IMR-90 (cell line): ENCODE results near the gene GPR153. TPM values are rescaled to one million over a fixed set of nuclear protein-coding genes. Genes with fewer than 3 reads are reported as not detected.

Experiments
- ATAC-seq: fragments of 200-7000 bp; cut with Tn5 transposase; 2 replicates; pipeline ENCODE4 v1.9.1; 2020; ENCODE audit warnings: low read depth, mild to moderate bottlenecking, moderate library complexity
- BruUV-seq: library from RNA; stranded (reverse); fragments of 400-500 nt; replicated peaks from 2 replicates; lab custom pipeline; 2021; lab: Mats Ljungman, UMichigan
- CTCF ChIA-PET: fragments of 300-600 bp; formaldehyde crosslinking; extraction: SDS; loops from one replicate; lab custom pipeline; 2021; ENCODE audit warnings: antibody characterized with exemption; lab: Yijun Ruan, JAX
- POLR2A ChIA-PET: fragments of 300-600 bp; sonication (Branson Sonifier 250); formaldehyde crosslinking; loops from one replicate; lab custom pipeline; 2022; ENCODE audit warnings: antibody characterized with exemption; ENCODE audit not compliant: unreplicated experiment; lab: Charles Lee
- DNase-seq: peaks from one replicate; pipeline ENCODE4 v3.0.0; 2013
- H2AFZ ChIP-seq: replicated peaks from 2 replicates; pipeline ENCODE3; 2013; ENCODE audit warnings: low read length, mild to moderate bottlenecking; ENCODE audit not compliant: poor library complexity
- H2AK5ac ChIP-seq: 2 replicates; pipeline ENCODE4 v1.6.1; 2013; ENCODE audit warnings: low read depth, low read length, inconsistent platforms
- H2AK9ac ChIP-seq: replicated peaks from 2 replicates; pipeline ENCODE3; 2013; ENCODE audit warnings: mild to moderate bottlenecking, low read depth, low read length, moderate library complexity; ENCODE audit not compliant: poor library complexity
- H2BK120ac ChIP-seq: 2 replicates; pipeline ENCODE4 v1.6.1; 2013; ENCODE audit warnings: low read depth, low read length, inconsistent platforms
- H2BK15ac ChIP-seq: 3 replicates; pipeline ENCODE4 v1.6.1; 2013; ENCODE audit warnings: low read depth, low read length, inconsistent platforms
- H2BK20ac ChIP-seq: 2 replicates; pipeline ENCODE4 v1.6.1; 2013; ENCODE audit warnings: low read depth, mild to moderate bottlenecking, inconsistent platforms, low read length, moderate library complexity
- H2BK5ac ChIP-seq: 2 replicates; pipeline ENCODE4 v1.6.1; 2013; ENCODE audit warnings: mild to moderate bottlenecking, low read depth, low read length, inconsistent platforms; ENCODE audit not compliant: poor library complexity, severe bottlenecking
- H3K14ac ChIP-seq: replicated peaks from 2 replicates; pipeline ENCODE4 v1.6.1; 2013; ENCODE audit warnings: low read depth, low read length, inconsistent platforms
- H3K18ac ChIP-seq: 2 replicates; pipeline ENCODE4 v1.6.1; 2013; ENCODE audit warnings: low read depth, low read length, control low read depth
- H3K23ac ChIP-seq: 2 replicates; pipeline ENCODE4 v1.6.1; 2013; ENCODE audit warnings: low read depth, low read length, inconsistent platforms
- H3K27ac ChIP-seq: 2 replicates; pipeline ENCODE4 v1.5.1; 2013; ENCODE audit warnings: mild to moderate bottlenecking, control low read depth, low read length; ENCODE audit not compliant: insufficient read depth
- H3K27me3 ChIP-seq: 2 replicates; pipeline ENCODE4 v1.6.1; 2013; ENCODE audit warnings: low read length; ENCODE audit not compliant: control insufficient read depth, insufficient read depth
- H3K36me3 ChIP-seq: 2 replicates; pipeline ENCODE4 v1.6.1; 2013; ENCODE audit warnings: low read length, mixed read lengths; ENCODE audit not compliant: control insufficient read depth, insufficient read depth
- H3K4ac ChIP-seq: 2 replicates; pipeline ENCODE4 v1.6.1; 2013; ENCODE audit warnings: low read depth, low read length, inconsistent platforms
- H3K4me1 ChIP-seq: 2 replicates; pipeline ENCODE4 v1.6.1; 2013; ENCODE audit warnings: low read length, mixed read lengths; ENCODE audit not compliant: control insufficient read depth, insufficient read depth
- H3K4me2 ChIP-seq: 2 replicates; pipeline ENCODE4 v1.6.1; 2013; ENCODE audit warnings: low read depth, mild to moderate bottlenecking, control low read depth, low read length, moderate library complexity
- H3K4me3 ChIP-seq: 2 replicates; pipeline ENCODE4 v1.5.1; 2013; ENCODE audit warnings: low read depth, mild to moderate bottlenecking, control low read depth, low read length, moderate library complexity; ENCODE audit not compliant: insufficient read depth
- H3K56ac ChIP-seq: 2 replicates; pipeline ENCODE4 v1.6.1; 2013; ENCODE audit warnings: low read length, inconsistent platforms; ENCODE audit not compliant: insufficient read depth; ENCODE audit errors: extremely low read depth
- H3K79me1 ChIP-seq, 2 experiments: 2 replicates each; pipeline ENCODE4 v1.6.1; 2013; ENCODE audit warnings: low read length in 2 of 2, inconsistent platforms in 1 of 2, low read depth in 1 of 2
- H3K9ac ChIP-seq: 2 replicates; pipeline ENCODE4 v1.6.1; 2013; ENCODE audit warnings: low read depth, low read length, control low read depth
- H3K9me1 ChIP-seq: 2 replicates; pipeline ENCODE4 v1.6.1; 2013; ENCODE audit warnings: low read length, inconsistent platforms; ENCODE audit not compliant: insufficient read depth
- H3K9me3 ChIP-seq: 2 replicates; pipeline ENCODE4 v1.6.1; 2013; ENCODE audit warnings: low read length; ENCODE audit not compliant: control insufficient read depth, insufficient read depth
- H4K20me1 ChIP-seq: 2 replicates; pipeline ENCODE4 v1.6.1; 2013; ENCODE audit warnings: low read length, inconsistent platforms; ENCODE audit not compliant: insufficient read depth
- H4K5ac ChIP-seq: 2 replicates; pipeline ENCODE4 v1.6.1; 2013; ENCODE audit warnings: mild to moderate bottlenecking, low read depth, low read length, control low read depth
- H4K8ac ChIP-seq, 2 experiments: 2 replicates each; pipeline ENCODE4 v1.6.1; 2013; ENCODE audit warnings: low read depth in 2 of 2, low read length in 2 of 2, control low read depth in 1 of 2, inconsistent platforms in 1 of 2
- H4K91ac ChIP-seq: 2 replicates; pipeline ENCODE4 v1.6.1; 2013; ENCODE audit warnings: low read depth, low read length, inconsistent platforms; ENCODE audit not compliant: insufficient read depth
- CEBPB ChIP-seq: IDR thresholded peaks from 2 replicates; pipeline ENCODE4 v1.6.1; 2012; ENCODE audit warnings: low read depth, low read length, improper control_type of control experiment
- FOS ChIP-seq: fragments of 150-350 bp; IDR thresholded peaks from 2 replicates; pipeline ENCODE4 v1.6.1; 2016; ENCODE audit warnings: low read depth, low read length
- MAFK ChIP-seq: IDR thresholded peaks from 2 replicates; pipeline ENCODE4 v1.6.1; 2012; ENCODE audit warnings: low read depth, low read length, improper control_type of control experiment
- RFX5 ChIP-seq: IDR thresholded peaks from 2 replicates; pipeline ENCODE4 v1.8.0; 2012; ENCODE audit warnings: low read depth, mild to moderate bottlenecking, low read length, moderate library complexity
- SMC3 ChIP-seq: fragments of 150-350 bp; IDR thresholded peaks from 2 replicates; pipeline ENCODE4 v1.6.1; 2016; ENCODE audit warnings: low read depth, mild to moderate bottlenecking, antibody characterized with exemption, low read length, moderate library complexity
- WGBS, 2 experiments: methylation state at CpG; one replicate each; pipeline versions ENCODE4 v1.1.5 to v1.1.7; 2013; ENCODE audit warnings: missing lambda C conversion rate in 2 of 2; ENCODE audit not compliant: insufficient read length in 1 of 2; ENCODE audit errors: extremely low coverage in 2 of 2; 5-methylcytosine and 5-hydroxymethylcytosine counted together
- dilution Hi-C: fragments of 300-500 bp; cut with HindIII; formaldehyde crosslinking; loops from one replicate; pipeline ENCODE4 v1.14.3; 2018; ENCODE audit warnings: low sequenced_read_pairs; ENCODE audit not compliant: unreplicated experiment
- in situ Hi-C: fragments of 300-500 bp; cut with MboI; formaldehyde crosslinking; loops from 3 replicates; pipeline ENCODE4 v1.14.3; 2019; ENCODE audit warnings: low sequenced_read_pairs, inconsistent platforms, mixed read lengths
- intact Hi-C: fragments of 100-400 bp; cut with micrococcal nuclease; formaldehyde crosslinking; loops from 2 replicates; pipeline ENCODE4 v1.10.0; 2022
- polyA plus RNA-seq, 3 experiments: library from polyadenylated mRNA; depleted of rRNA; stranded (reverse); fragments of >200 nt; gene quantifications; 2 replicates each; pipeline ENCODE4 v1.2.3, GENCODE V29; 2012; ENCODE audit warnings: low replicate concordance in 1 of 3
- total RNA-seq: library from RNA; depleted of rRNA; stranded (reverse); fragments of >200 nt; gene quantifications from 2 replicates; pipeline ENCODE4 v1.2.3, GENCODE V29; 2012; rRNA removed

Gene GPR153
- total and polyA plus RNA-seq, 2 of the 4 experiments (the other 2 are of a cell fraction), result 1.8 to 5.2 TPM

GRCh38 chr1:6197746-6198427, 63.0 kb downstream of the GPR153 start:
- no peak overlapping the region for H3K27ac ChIP-seq
- H2BK15ac ChIP-seq, result no peak overlapping the region
- peak overlapping the region; percentile 69; the same call in 1 of the 2 replicates for H3K14ac ChIP-seq
- no peak overlapping the region for H2AFZ ChIP-seq
- ATAC-seq, result no peak
- peaks cover 11% of the 10 kb centered on the region for H3K9me1 ChIP-seq
- peak overlapping the region; percentile 70 for H3K4me3 ChIP-seq
- H3K18ac ChIP-seq, result no peak overlapping the region
- no peak overlapping the region for H4K5ac ChIP-seq
- H2BK5ac ChIP-seq, result no peak overlapping the region
- H3K27me3 ChIP-seq, result no peaks in the 10 kb centered on the region
- DNase-seq, result no peak
- no peak overlapping the region for H2AK9ac ChIP-seq
- no peak overlapping the region for H2BK20ac ChIP-seq
- POLR2A ChIA-PET, result no interaction called here
- H2BK120ac ChIP-seq, result no peak overlapping the region
- CTCF ChIA-PET, result interaction anchor here (1.3 kb wide), 1 partner anchor 13 kb away, joined by 5 read pairs; no protein-coding TSS in a partner anchor
- TF ChIP-seq RFX5, result no peak
- TF ChIP-seq FOS, result no peak
- TF ChIP-seq CEBPB, result no peak
- TF ChIP-seq MAFK, result no peak
- TF ChIP-seq SMC3, result no peak
- TSS peak; percentile 39 for BruUV-seq
- no peak overlapping the region for H2AK5ac ChIP-seq
- H3K9ac ChIP-seq, result peak overlapping the region; percentile 79
- intact Hi-C loops (loop anchor here (2.0 to 5.0 kb wide), 2 partner anchors 37 to 81 kb away; partner anchors contain the start of gene ICMT), in situ Hi-C loops (no loop called here), dilution Hi-C loops (no loop called here)
- H3K4me2 ChIP-seq, result peak overlapping the region; percentile 95
- H4K20me1 ChIP-seq, result peaks cover 26% of the 10 kb centered on the region; the same call in 1 of the 2 replicates
- no peak overlapping the region for H4K8ac ChIP-seq
- H3K23ac ChIP-seq, result peak overlapping the region; percentile 84; the same call in 1 of the 2 replicates
- peaks cover 21% of the 10 kb centered on the region for H3K36me3 ChIP-seq
- H3K4ac ChIP-seq, result no peak overlapping the region
- H3K56ac ChIP-seq, result no peak overlapping the region
- H3K79me1 ChIP-seq, result peaks cover 11 to 48% of the 10 kb centered on the region in 2 experiments
- 83% methylated on average over 1 of the region's 6 CpGs; no CpG with 5 or more reads in 1 of the 2 experiments for WGBS, 2 experiments
- no peak overlapping the region for H4K91ac ChIP-seq
- peaks cover 4% of the 10 kb centered on the region; the same call in 1 of the 2 replicates for H3K4me1 ChIP-seq
- no peaks in the 10 kb centered on the region for H3K9me3 ChIP-seq

Other genes with a start within 250 kb of the GPR153 start
- gene KCNAB2, start 215.2 kb downstream of the GPR153 start, total RNA-seq, result 1.1 and 1.3 TPM in 2 replicates
- 4.2 and 4.7 TPM in 2 replicates for gene KCNAB2, start 215.2 kb downstream of the GPR153 start, polyA plus RNA-seq (2012; rRNA removed)
- gene CHD5, start 80.8 kb downstream of the GPR153 start, total RNA-seq, result under 0.01 TPM in 1 of 2 replicates, not detected in the other
- 0.06 and 0.09 TPM in 2 replicates for gene CHD5, start 80.8 kb downstream of the GPR153 start, polyA plus RNA-seq (2012; rRNA removed)
- gene RPL22, start 61.5 kb downstream of the GPR153 start, total RNA-seq, result 26.2 and 71.9 TPM in 2 replicates
- gene RPL22, start 61.5 kb downstream of the GPR153 start, polyA plus RNA-seq (2012; rRNA removed), result 131 and 154 TPM in 2 replicates
- 2.7 and 3.9 TPM in 2 replicates for gene RNF207, start 55.0 kb downstream of the GPR153 start, total RNA-seq
- gene RNF207, start 55.0 kb downstream of the GPR153 start, polyA plus RNA-seq (2012; rRNA removed), result 17.2 and 42.9 TPM in 2 replicates
- gene ICMT, start 25.1 kb downstream of the GPR153 start, total RNA-seq, result 53.9 and 61.7 TPM in 2 replicates
- gene ICMT, start 25.1 kb downstream of the GPR153 start, polyA plus RNA-seq (2012; rRNA removed), result 36.4 and 37.2 TPM in 2 replicates
- gene HES3, start 16.9 kb downstream of the GPR153 start, total RNA-seq, result not detected in 2 replicates
- gene HES3, start 16.9 kb downstream of the GPR153 start, polyA plus RNA-seq (2012; rRNA removed), result not detected in 2 replicates
- gene ACOT7, start 132.7 kb upstream of the GPR153 start, total RNA-seq, result 48.9 and 51.6 TPM in 2 replicates
- gene ACOT7, start 132.7 kb upstream of the GPR153 start, polyA plus RNA-seq (2012; rRNA removed), result 242 and 271 TPM in 2 replicates
- not detected in 2 replicates for gene HES2, start 158.8 kb upstream of the GPR153 start, total RNA-seq
- not detected in 2 replicates for gene HES2, start 158.8 kb upstream of the GPR153 start, polyA plus RNA-seq (2012; rRNA removed)
- gene ESPN, start 163.7 kb upstream of the GPR153 start, total RNA-seq, result under 0.01 TPM in 1 of 2 replicates, not detected in the other
- gene ESPN, start 163.7 kb upstream of the GPR153 start, polyA plus RNA-seq (2012; rRNA removed), result 0.02 and 0.03 TPM in 2 replicates
- gene TNFRSF25, start 205.1 kb upstream of the GPR153 start, total RNA-seq, result 0.83 and 1.3 TPM in 2 replicates
- gene TNFRSF25, start 205.1 kb upstream of the GPR153 start, polyA plus RNA-seq (2012; rRNA removed), result 11.2 and 14.5 TPM in 2 replicates
- 4.8 and 5.0 TPM in 2 replicates for gene PLEKHG5, start 230.6 kb upstream of the GPR153 start, total RNA-seq
- gene PLEKHG5, start 230.6 kb upstream of the GPR153 start, polyA plus RNA-seq (2012; rRNA removed), result 11.6 and 13.7 TPM in 2 replicates